Activated T-cell treated with anti-CD3 and anti-CD28 coated beads, Interleukin-2, amount 50 U/mL, for 24 hours (primary cell): ENCODE results near the gene ENKUR.
"Not testable (repeated sequence)": the region's sequence is repeated elsewhere in the genome, so short reads cannot be mapped to it uniquely, and the experiment has no call there.

Source experiments
- DNase-seq: peaks from one replicate; pipeline ENCODE4 v3.0.0-alpha.2; 2020
- H3K27ac Mint-ChIP-seq: 2 replicates; pipeline ENCODE4 v1.8.0; 2020; ENCODE audit warnings: mild to moderate bottlenecking, mixed read lengths
- H3K27me3 Mint-ChIP-seq: 2 replicates; pipeline ENCODE4 v1.8.0; 2020; ENCODE audit warnings: mixed read lengths
- H3K36me3 Mint-ChIP-seq: 2 replicates; pipeline ENCODE4 v1.8.0; 2020; ENCODE audit warnings: low read depth, mixed read lengths
- H3K4me1 Mint-ChIP-seq: 2 replicates; pipeline ENCODE4 v1.8.0; 2020; ENCODE audit warnings: low read depth, mixed read lengths
- H3K4me3 Mint-ChIP-seq: 2 replicates; pipeline ENCODE4 v1.8.0; 2020; ENCODE audit warnings: mild to moderate bottlenecking, moderate library complexity, mixed read lengths
- H3K9me3 Mint-ChIP-seq: 2 replicates; pipeline ENCODE4 v1.8.0; 2020; ENCODE audit warnings: mixed read lengths

Gene ENKUR

GRCh38 chr10:25046641-25047040, 30.7 kb upstream of the ENKUR start:
- Mint-ChIP-seq H3K36me3 (no peaks in the 10 kb centered on the region), H3K4me3 (no peak overlapping the region)

GRCh38 chr10:25039531-25039930, 23.6 kb upstream of the ENKUR start:
- Mint-ChIP-seq H3K4me3 (no peak overlapping the region), H3K27ac (no peak overlapping the region), H3K36me3 (no peaks in the 10 kb centered on the region), H3K9me3 (no peaks in the 10 kb centered on the region), H3K27me3 (peaks cover 43% of the 10 kb centered on the region), H3K4me1 (no peaks in the 10 kb centered on the region)
- no peak for DNase-seq

More at GRCh38 chr10:25046641-25047040, 30.7 kb upstream of the ENKUR start:
- Mint-ChIP-seq H3K27me3 (peaks cover 37% of the 10 kb centered on the region), H3K27ac (no peak overlapping the region), H3K9me3 (no peaks in the 10 kb centered on the region), H3K4me1 (no peaks in the 10 kb centered on the region)
- no peak for DNase-seq

- H3K27me3 Mint-ChIP-seq = peaks cover 38% of the 10 kb centered on the region
- no peaks in the 10 kb centered on the region for H3K9me3 Mint-ChIP-seq
- H3K4me3 Mint-ChIP-seq = no peak overlapping the region
- H3K4me1 Mint-ChIP-seq = no peaks in the 10 kb centered on the region
- H3K36me3 Mint-ChIP-seq = no peaks in the 10 kb centered on the region
- H3K27ac Mint-ChIP-seq = no peak overlapping the region
- DNase-seq = no peak
Measured at GRCh38 chr10:25038325-25038724, 22.4 kb upstream of the ENKUR start.

GRCh38 chr10:25036381-25036780, 20.4 kb upstream of the ENKUR start:
- no peak for DNase-seq
- Mint-ChIP-seq H3K27me3 (peaks cover 35% of the 10 kb centered on the region), H3K36me3 (no peaks in the 10 kb centered on the region), H3K4me1 (no peaks in the 10 kb centered on the region), H3K4me3 (no peak overlapping the region), H3K9me3 (no peaks in the 10 kb centered on the region), H3K27ac (no peak overlapping the region)

GRCh38 chr10:25029519-25029918, 13.6 kb upstream of the ENKUR start:
- Mint-ChIP-seq H3K4me1 (no peaks in the 10 kb centered on the region), H3K9me3 (peaks cover 3% of the 10 kb centered on the region), H3K27me3 (no peaks in the 10 kb centered on the region), H3K27ac (no peak overlapping the region), H3K36me3 (peaks cover 6% of the 10 kb centered on the region), H3K4me3 (no peak overlapping the region)
- DNase-seq = no peak

- peaks cover 3% of the 10 kb centered on the region for H3K9me3 Mint-ChIP-seq
Measured at GRCh38 chr10:25028711-25029110, 12.8 kb upstream of the ENKUR start.

GRCh38 chr10:25026463-25026862, 10.5 kb upstream of the ENKUR start:
- DNase-seq = no peak
- Mint-ChIP-seq H3K27me3 (no peaks in the 10 kb centered on the region), H3K9me3 (peaks cover 3% of the 10 kb centered on the region), H3K27ac (no peak overlapping the region), H3K36me3 (peaks cover 22% of the 10 kb centered on the region), H3K4me1 (no peaks in the 10 kb centered on the region), H3K4me3 (no peak overlapping the region)

More at GRCh38 chr10:25028711-25029110, 12.8 kb upstream of the ENKUR start:
- no peaks in the 10 kb centered on the region for H3K27me3 Mint-ChIP-seq
- no peak overlapping the region for H3K27ac Mint-ChIP-seq
- no peaks in the 10 kb centered on the region for H3K4me1 Mint-ChIP-seq
- DNase-seq = no peak
- H3K4me3 Mint-ChIP-seq = no peak overlapping the region
- H3K36me3 Mint-ChIP-seq = peaks cover 14% of the 10 kb centered on the region

GRCh38 chr10:25024528-25024927, 8.6 kb upstream of the ENKUR start:
- Mint-ChIP-seq H3K36me3 (peaks cover 22% of the 10 kb centered on the region), H3K4me3 (no peak overlapping the region), H3K27me3 (no peaks in the 10 kb centered on the region), H3K4me1 (no peaks in the 10 kb centered on the region), H3K9me3 (no peaks in the 10 kb centered on the region), H3K27ac (no peak overlapping the region)
- no peak for DNase-seq

GRCh38 chr10:25023278-25023677, 7.3 kb upstream of the ENKUR start:
- peaks cover 22% of the 10 kb centered on the region for H3K36me3 Mint-ChIP-seq
- H3K4me3 Mint-ChIP-seq = no peak overlapping the region
- no peak for DNase-seq
- H3K9me3 Mint-ChIP-seq = no peaks in the 10 kb centered on the region
- no peak overlapping the region for H3K27ac Mint-ChIP-seq
- H3K27me3 Mint-ChIP-seq = no peaks in the 10 kb centered on the region
- peaks cover 6% of the 10 kb centered on the region for H3K4me1 Mint-ChIP-seq

GRCh38 chr10:25018703-25019102, 2.7 kb upstream of the ENKUR start:
- H3K36me3 Mint-ChIP-seq = peaks cover 19% of the 10 kb centered on the region
- no peak overlapping the region for H3K27ac Mint-ChIP-seq
- peak overlapping the region; percentile 10 for H3K4me3 Mint-ChIP-seq
- no peaks in the 10 kb centered on the region for H3K9me3 Mint-ChIP-seq
- peaks cover 30% of the 10 kb centered on the region for H3K4me1 Mint-ChIP-seq
- H3K27me3 Mint-ChIP-seq = no peaks in the 10 kb centered on the region
- DNase-seq = no peak

GRCh38 chr10:25017661-25018060, 1.7 kb upstream of the ENKUR start:
- DNase-seq = no peak
- peaks cover 3% of the 10 kb centered on the region for H3K9me3 Mint-ChIP-seq
- H3K27me3 Mint-ChIP-seq = no peaks in the 10 kb centered on the region
- H3K27ac Mint-ChIP-seq = peak overlapping the region; percentile 98
- H3K36me3 Mint-ChIP-seq = peaks cover 11% of the 10 kb centered on the region
- H3K4me1 Mint-ChIP-seq = peaks cover 32% of the 10 kb centered on the region
- H3K4me3 Mint-ChIP-seq = peak overlapping the region; percentile 92

GRCh38 chr10:25017154-25017590, 1.2 kb upstream of the ENKUR start:
- peak overlapping the region; percentile 92 for H3K4me3 Mint-ChIP-seq
- peaks cover 32% of the 10 kb centered on the region for H3K4me1 Mint-ChIP-seq
- H3K36me3 Mint-ChIP-seq = peaks cover 11% of the 10 kb centered on the region
- no peak for DNase-seq
- peak overlapping the region; percentile 98 for H3K27ac Mint-ChIP-seq
- H3K9me3 Mint-ChIP-seq = peaks cover 3% of the 10 kb centered on the region
- no peaks in the 10 kb centered on the region for H3K27me3 Mint-ChIP-seq

GRCh38 chr10:25016376-25017153, 607 bp upstream of the ENKUR start, which contains the start of gene THNSL1:
Gene THNSL1 (plus strand): TSS chr10:25016612. CDS start chr10:25023224, 6,612 bp downstream.
- H3K27ac Mint-ChIP-seq = peak within 1 kb of the TSS; percentile 98
- peaks cover 3% of the 10 kb centered on the region for H3K9me3 Mint-ChIP-seq
- H3K4me3 Mint-ChIP-seq = peak within 1 kb of the TSS; percentile 92

GRCh38 chr10:25014579-25014978, 1.4 kb downstream of the ENKUR start:
- Mint-ChIP-seq H3K27me3 (no peaks in the 10 kb centered on the region), H3K9me3 (peaks cover 3% of the 10 kb centered on the region), H3K27ac (no peak overlapping the region), H3K4me1 (peaks cover 32% of the 10 kb centered on the region), H3K36me3 (peaks cover 11% of the 10 kb centered on the region), H3K4me3 (no peak overlapping the region)
- DNase-seq = no peak

More at GRCh38 chr10:25016376-25017153, 607 bp upstream of the ENKUR start, which contains the start of gene THNSL1:
- H3K36me3 Mint-ChIP-seq = peaks cover 11% of the 10 kb centered on the region
- no peaks in the 10 kb centered on the region for H3K27me3 Mint-ChIP-seq
- peak; percentile 95 for DNase-seq
- H3K4me1 Mint-ChIP-seq = peaks cover 32% of the 10 kb centered on the region

- not testable (repeated sequence) for DNase-seq, H3K4me3 Mint-ChIP-seq, H3K27ac Mint-ChIP-seq, H3K27me3 Mint-ChIP-seq, H3K9me3 Mint-ChIP-seq, H3K36me3 Mint-ChIP-seq
- H3K4me1 Mint-ChIP-seq = peaks cover 12% of the 10 kb centered on the region
Measured at GRCh38 chr10:25011591-25011990, 4.4 kb downstream of the ENKUR start.
